Large intestine (tissue), 3 donors: Measurements from ENCODE around the gene CEP350. TPM values are rescaled to one million over a fixed set of nuclear protein-coding genes. Genes with fewer than 3 reads are reported as not detected.
"Not testable (repeated sequence)": the region's sequence is repeated elsewhere in the genome, so short reads cannot be mapped to it uniquely, and the experiment has no call there.

Source experiments
- DNase-seq, 2 donors: peaks; one replicate each; pipeline versions ENCODE4 v3.0.0 to v3.0.0-alpha.2; 2013
- H3K27ac ChIP-seq: one replicate; pipeline ENCODE4 v1.5.1; 2013; ENCODE audit warnings: low read length
- H3K27me3 ChIP-seq: 2 replicates; pipeline ENCODE4 v1.6.1; 2013; ENCODE audit warnings: low read length; ENCODE audit not compliant: control insufficient read depth, insufficient read depth
- H3K36me3 ChIP-seq: 2 replicates; pipeline ENCODE4 v1.6.1; 2013; ENCODE audit warnings: low read length; ENCODE audit not compliant: control insufficient read depth, insufficient read depth
- H3K4me1 ChIP-seq: one replicate; pipeline ENCODE4 v1.6.1; 2013; ENCODE audit warnings: low read length; ENCODE audit not compliant: control insufficient read depth, insufficient read depth
- H3K4me3 ChIP-seq: one replicate; pipeline ENCODE4 v1.5.1; 2013; ENCODE audit warnings: low read length
- H3K9me3 ChIP-seq: one replicate; pipeline ENCODE4 v1.6.1; 2013; ENCODE audit warnings: mild to moderate bottlenecking, low read depth, low read length, moderate library complexity; ENCODE audit not compliant: control insufficient read depth
- WGBS: methylation state at CpG from one replicate; pipeline ENCODE4 v1.1.5; 2013; ENCODE audit warnings: low lambda C conversion rate; ENCODE audit not compliant: insufficient coverage; 5-methylcytosine and 5-hydroxymethylcytosine counted together
- polyA plus RNA-seq: library from polyadenylated mRNA; unstranded; fragments of 120-200 nt; gene quantifications from one replicate; pipeline ENCODE4 v1.2.1, GENCODE V29; 2013

The CEP350 gene
- polyA plus RNA-seq, 1 donor: 34.2 TPM

DNA sequence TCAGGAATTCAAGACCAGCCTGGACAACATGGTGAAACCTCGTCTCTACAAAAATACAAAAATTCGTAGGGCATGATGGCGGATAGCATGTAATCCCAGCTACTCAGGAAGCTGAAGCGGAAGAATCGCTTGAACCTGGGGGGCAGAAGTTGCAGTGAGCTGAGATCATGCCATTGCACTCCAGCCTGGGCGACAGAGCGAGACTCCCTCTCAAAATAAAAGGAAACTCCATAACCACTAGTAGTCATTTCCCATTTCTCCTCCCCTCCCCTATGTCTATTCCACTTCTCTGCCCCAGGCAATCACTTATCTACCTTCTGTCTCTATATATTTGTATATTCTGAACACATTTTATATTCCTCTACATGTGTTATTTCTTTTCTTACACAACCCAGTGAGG lies 4.0 kb upstream of the CEP350 start:
- Histone ChIP-seq H3K4me1 (peaks cover 4% of the 10 kb centered on the region), H3K27ac (no peak overlapping the region), H3K27me3 (no peaks in the 10 kb centered on the region), H3K4me3 (no peak overlapping the region), H3K36me3 (no peaks in the 10 kb centered on the region), H3K9me3 (no peaks in the 10 kb centered on the region)
- DNase-seq: no peak
- WGBS: no CpG with 5 or more reads among the region's 7 CpGs

DNA sequence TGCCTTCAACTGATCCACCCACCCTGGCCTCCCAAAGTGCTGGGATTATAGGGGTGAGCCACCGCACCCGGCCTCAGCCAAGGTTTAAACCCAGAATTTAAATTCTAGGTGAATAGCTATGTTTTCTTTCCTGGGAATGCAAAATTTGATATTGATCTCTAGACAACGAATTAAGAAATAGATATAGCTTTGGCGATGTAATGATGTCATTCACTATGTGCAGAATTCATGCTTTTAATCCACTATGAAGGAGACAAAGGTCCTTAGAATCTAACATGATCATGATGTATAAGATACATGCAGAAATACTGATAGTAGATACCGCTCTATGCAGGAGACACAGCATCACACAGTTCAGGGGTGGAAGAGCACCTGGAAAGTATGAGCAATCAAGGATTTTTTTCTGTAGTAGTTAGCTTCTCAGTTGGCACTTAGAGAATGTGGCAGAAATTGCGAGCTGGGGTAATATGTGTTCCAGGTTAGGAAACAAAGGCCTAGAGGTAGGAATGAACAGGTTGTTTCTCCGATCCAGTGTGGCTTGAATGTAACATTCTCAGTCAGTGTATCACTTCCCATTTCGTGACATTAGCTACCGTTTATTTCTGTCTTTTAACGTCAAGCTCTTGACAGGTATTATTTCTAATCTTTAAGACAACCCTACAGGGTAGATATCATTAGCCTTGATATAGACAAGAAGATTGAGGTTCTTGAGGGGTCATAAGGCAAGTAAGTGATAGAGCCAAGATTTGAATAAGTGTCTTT lies 3.0 kb upstream of the CEP350 start:
- no peaks in the 10 kb centered on the region for H3K27me3 ChIP-seq
- no peak overlapping the region for H3K27ac ChIP-seq
- DNase-seq: no peak
- no peaks in the 10 kb centered on the region for H3K9me3 ChIP-seq
- H3K4me3 ChIP-seq: no peak overlapping the region
- H3K36me3 ChIP-seq: no peaks in the 10 kb centered on the region
- H3K4me1 ChIP-seq: peaks cover 4% of the 10 kb centered on the region
- 67% methylated on average over 3 of the region's 10 CpGs for WGBS

DNA sequence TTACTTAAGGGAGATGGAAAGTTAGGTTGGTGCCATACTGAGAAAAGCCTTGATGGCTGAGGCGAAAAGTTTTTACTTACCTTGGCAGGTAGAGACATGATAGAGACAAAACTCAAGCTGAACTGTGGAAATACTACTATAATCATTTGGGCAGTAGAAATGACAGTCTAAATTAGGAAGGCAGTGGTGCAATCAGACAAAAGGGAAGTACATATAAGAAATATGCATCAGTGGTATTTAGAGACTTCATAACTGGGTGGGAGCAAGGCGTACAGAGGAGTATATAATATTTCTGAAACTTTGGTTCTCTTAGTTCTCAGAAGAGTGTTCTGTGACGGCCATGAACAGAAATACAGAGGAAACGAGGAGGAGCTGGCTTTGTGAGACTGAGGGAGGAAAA lies 2.4 kb upstream of the CEP350 start:
- no peaks in the 10 kb centered on the region for H3K36me3 ChIP-seq
- H3K27ac ChIP-seq: no peak overlapping the region
- no peaks in the 10 kb centered on the region for H3K27me3 ChIP-seq
- no peak for DNase-seq
- 100% methylated on average over 2 of the region's 4 CpGs for WGBS
- H3K4me1 ChIP-seq: peaks cover 4% of the 10 kb centered on the region
- H3K9me3 ChIP-seq: no peaks in the 10 kb centered on the region
- H3K4me3 ChIP-seq: no peak overlapping the region

DNA sequence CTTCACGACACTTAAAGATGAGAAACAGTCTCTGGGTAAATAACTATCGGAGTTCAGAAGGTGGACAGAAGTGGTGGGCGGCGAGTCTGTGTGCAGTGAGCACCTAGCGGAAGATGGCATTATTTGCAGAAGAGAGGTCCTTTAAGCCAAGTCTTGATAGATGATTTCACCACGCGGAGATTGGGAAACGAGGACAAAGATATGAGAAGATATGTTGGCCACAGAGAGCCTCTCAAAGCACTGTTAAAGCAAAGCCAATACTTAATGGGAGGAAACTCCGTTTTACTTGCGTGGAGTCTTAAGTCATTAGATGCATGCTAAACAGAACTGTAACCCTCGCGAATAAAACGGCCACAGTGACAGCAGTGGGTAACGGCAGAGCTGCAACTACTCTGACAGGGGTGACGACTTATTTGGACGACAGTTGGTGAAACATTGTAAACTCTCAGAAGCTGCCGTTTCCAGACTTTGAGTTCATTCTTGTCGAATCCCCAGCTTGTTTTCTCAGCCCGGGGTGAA lies 577 bp upstream of the CEP350 start:
- peaks cover 4% of the 10 kb centered on the region for H3K4me1 ChIP-seq
- no peak for DNase-seq
- WGBS: 0% methylated on average over 1 of the region's 19 CpGs
- peak overlapping the region; percentile 85 for H3K4me3 ChIP-seq
- no peaks in the 10 kb centered on the region for H3K36me3 ChIP-seq
- H3K27ac ChIP-seq: peak overlapping the region; percentile 95
- H3K27me3 ChIP-seq: no peaks in the 10 kb centered on the region
- no peaks in the 10 kb centered on the region for H3K9me3 ChIP-seq

DNA sequence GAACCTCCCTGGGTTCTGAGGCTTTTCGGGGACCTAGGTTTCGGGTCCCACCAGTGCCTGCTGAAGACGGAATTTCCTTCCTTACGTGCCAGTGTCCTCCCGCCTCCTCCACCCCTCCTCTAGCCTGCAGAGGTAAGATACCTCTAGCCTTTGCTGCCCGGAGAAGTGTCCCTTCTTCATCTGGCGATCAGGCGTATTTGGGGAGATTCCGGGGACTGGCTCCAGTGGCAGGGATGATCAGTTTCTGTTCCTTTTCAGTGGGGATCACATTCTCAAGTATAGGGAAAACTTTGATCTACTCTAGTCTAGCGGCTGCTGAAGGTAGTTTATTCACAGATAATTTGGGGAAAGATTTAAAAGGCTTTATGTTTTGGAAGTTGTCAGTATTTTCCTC lies 674 bp downstream of the CEP350 start:
- Histone ChIP-seq H3K4me3 (peak overlapping the region; percentile 85), H3K36me3 (peaks cover 2% of the 10 kb centered on the region), H3K27ac (peak overlapping the region; percentile 95), H3K4me1 (peaks cover 4% of the 10 kb centered on the region), H3K27me3 (no peaks in the 10 kb centered on the region), H3K9me3 (no peaks in the 10 kb centered on the region)
- WGBS: 13% methylated on average over 3 of the region's 10 CpGs
- DNase-seq: no peak

DNA sequence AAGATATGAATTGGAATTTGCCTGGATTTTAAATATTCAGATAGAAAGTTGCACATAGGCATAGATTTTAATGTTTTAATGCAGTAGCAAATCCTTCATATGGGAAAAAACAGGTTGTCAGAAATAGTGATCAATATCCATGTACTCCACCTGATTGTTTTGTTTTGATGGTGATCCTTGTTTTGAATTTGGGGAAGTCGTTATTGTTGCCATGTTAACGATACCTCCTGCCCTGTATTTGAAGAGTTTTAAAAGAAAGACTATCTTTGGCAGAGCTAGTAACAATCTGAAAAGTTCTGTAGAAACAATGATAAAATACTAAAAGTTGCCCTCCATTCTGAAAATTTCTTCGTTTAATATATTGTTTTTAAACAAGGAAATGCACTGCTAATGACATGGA lies 1.1 kb downstream of the CEP350 start:
- peak in 1 of 2 donors; percentile 3 for DNase-seq
- Histone ChIP-seq H3K4me3 (peak overlapping the region; percentile 85), H3K36me3 (peaks cover 3% of the 10 kb centered on the region), H3K27ac (peak overlapping the region; percentile 95), H3K9me3 (no peaks in the 10 kb centered on the region), H3K4me1 (peaks cover 4% of the 10 kb centered on the region), H3K27me3 (no peaks in the 10 kb centered on the region)
- no CpG with 5 or more reads among the region's 3 CpGs for WGBS

DNA sequence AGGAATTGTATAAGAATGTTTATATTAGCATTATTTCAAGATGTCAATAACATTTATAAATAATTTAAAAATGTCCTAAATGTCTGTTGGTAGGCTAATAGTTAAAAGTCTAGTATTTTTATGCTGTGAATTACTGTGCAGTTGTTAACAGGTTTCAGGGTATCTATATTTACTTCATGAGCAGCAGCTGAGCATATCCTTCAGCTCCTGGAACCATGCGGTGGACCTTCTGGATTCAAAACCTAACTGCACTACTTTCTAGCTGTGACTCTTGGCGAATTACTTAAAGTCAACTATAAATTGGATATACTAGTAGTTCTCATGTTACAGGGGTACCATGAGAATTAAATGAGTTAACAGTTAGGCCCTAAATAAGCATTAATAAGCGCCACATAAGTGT lies 3.7 kb downstream of the CEP350 start:
- Histone ChIP-seq H3K27ac (no peak overlapping the region), H3K4me3 (no peak overlapping the region), H3K27me3 (no peaks in the 10 kb centered on the region), H3K4me1 (peaks cover 4% of the 10 kb centered on the region), H3K36me3 (peaks cover 3% of the 10 kb centered on the region), H3K9me3 (no peaks in the 10 kb centered on the region)
- no peak for DNase-seq
- 100% methylated on average over 2 of the region's 3 CpGs for WGBS

DNA sequence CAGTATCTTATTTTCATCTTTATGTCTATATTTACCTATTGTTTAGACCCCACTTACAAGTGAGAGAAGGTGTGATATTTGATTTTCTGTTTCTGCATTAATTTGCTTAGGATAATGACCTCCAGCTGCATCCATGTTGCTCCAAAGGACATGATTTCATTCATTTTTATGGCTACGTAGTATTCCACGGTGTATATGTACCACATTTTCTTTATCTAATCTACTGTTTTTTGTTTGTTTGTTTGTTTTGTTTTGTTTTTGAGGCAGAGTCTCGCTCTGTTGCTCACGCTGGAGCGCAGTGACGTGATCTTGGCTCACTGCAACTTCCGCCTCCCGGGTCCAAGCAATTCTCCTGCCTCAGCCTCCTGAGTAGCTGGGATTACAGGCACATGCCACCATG lies 7.6 kb downstream of the CEP350 start:
- not testable (repeated sequence) for H3K4me3 ChIP-seq, H3K9me3 ChIP-seq, H3K36me3 ChIP-seq, H3K4me1 ChIP-seq, H3K27ac ChIP-seq, H3K27me3 ChIP-seq, DNase-seq
- WGBS: no CpG with 5 or more reads among the region's 8 CpGs

DNA sequence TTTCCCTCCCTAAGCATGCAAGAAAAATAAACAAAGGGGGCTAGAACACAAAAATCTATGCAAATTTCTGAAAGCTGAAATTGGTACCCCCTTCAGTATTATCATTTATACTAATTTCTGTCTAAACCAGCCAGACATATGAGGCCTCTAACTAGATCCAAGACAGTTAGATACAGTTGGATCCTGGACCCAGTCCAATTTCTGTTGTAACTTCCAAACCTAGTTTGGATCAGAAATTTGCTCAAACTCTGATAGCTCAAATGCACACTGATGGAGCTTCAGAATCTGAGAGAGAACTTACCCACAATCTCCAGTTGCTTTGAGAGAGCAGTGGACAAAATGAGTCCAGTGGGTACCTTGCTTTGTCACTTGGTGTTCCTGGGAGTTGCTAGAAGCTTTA lies 11.9 kb downstream of the CEP350 start:
- Histone ChIP-seq H3K36me3 (peaks cover 8% of the 10 kb centered on the region), H3K4me1 (no peaks in the 10 kb centered on the region), H3K4me3 (no peak overlapping the region), H3K27me3 (no peaks in the 10 kb centered on the region), H3K27ac (no peak overlapping the region), H3K9me3 (no peaks in the 10 kb centered on the region)
- no peak for DNase-seq

DNA sequence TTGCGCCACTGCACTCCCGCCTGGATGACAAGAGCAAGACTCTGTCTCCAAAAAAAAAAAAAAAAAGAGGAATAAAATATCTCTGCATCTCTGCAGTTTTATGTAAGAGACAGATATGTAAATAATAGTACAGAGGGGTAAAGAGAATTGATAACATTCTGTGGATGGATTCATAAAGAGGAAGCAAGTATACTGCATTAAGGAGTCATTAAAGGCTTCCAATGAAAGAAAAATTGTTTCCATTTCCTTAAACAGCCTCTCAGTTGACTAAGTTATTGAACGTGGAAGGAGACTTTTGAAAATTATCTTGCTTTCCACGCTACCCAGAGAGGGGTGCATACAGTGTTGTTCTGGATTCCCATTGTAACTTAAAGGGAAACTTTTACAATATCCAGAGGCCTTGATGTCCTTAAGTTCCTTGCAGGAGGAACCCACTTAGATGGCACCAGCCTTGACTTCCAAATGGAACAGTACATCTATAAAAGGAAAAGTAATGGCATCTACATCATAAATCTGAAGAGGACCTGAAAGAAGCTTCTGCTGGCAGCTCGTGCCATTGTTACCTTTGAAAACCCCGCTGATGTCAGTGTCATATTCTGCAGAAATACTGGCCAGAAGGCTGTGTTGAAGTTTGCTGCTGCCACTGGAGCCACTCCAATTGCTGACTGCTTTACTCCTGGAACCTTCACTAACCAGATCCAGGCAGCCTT lies 13.8 kb downstream of the CEP350 start:
- Histone ChIP-seq H3K4me1 (no peaks in the 10 kb centered on the region), H3K27ac (no peak overlapping the region), H3K27me3 (no peaks in the 10 kb centered on the region), H3K36me3 (peaks cover 8% of the 10 kb centered on the region), H3K4me3 (no peak overlapping the region), H3K9me3 (no peaks in the 10 kb centered on the region)
- no CpG with 5 or more reads among the region's 6 CpGs for WGBS
- DNase-seq: no peak
